Measurements from ENCODE around the gene PBX4. TPM values are rescaled to one million over a fixed set of nuclear protein-coding genes. Genes with fewer than 3 reads are reported as not detected.

The PBX4 gene, protein sequence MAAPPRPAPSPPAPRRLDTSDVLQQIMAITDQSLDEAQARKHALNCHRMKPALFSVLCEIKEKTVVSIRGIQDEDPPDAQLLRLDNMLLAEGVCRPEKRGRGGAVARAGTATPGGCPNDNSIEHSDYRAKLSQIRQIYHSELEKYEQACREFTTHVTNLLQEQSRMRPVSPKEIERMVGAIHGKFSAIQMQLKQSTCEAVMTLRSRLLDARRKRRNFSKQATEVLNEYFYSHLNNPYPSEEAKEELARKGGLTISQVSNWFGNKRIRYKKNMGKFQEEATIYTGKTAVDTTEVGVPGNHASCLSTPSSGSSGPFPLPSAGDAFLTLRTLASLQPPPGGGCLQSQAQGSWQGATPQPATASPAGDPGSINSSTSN
- not detected in 2 replicates for total RNA-seq

DNA sequence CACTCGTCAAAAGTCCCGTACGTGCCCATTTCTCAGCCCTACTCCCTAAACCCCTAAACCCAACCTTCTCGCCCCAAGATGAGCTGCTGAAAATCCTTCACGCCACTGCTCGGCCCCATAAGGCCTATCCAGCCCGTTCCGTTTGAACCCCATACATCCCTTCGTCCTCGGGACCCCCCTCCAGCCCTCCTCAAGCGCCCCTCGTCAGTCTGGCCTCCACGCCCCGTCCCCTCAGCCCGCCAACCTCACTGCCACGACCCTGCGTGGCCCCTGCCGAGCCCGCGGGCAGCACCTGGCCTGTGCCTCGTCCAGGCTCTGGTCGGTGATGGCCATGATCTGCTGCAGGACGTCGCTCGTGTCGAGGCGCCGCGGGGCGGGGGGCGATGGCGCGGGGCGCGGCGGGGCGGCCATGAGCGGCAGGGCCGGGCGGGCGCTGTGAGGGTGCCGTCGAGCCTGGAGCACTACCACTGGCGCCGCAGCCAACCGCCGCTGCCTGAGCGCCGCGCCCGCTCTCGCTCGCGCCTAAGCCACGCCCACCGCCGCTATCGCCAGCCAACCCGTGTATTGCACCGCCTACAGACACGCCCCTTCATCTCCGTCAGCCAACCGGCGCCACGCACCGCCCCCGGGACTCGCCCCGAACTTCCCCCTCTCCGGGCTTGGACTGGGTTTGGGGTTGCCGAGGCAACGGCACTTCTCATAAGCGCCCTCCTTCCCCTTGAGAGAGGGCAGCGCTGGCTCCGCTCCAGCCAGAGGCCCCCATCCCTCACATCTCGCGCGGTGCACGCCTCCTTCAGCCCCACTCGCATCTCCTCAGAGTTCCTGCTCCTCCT, at the start of gene PBX4:
TSS of gene PBX4 (minus strand) at position 469 of the 833 bp plus-strand sequence. CDS start at position 411, 58 bp downstream.

DNA sequence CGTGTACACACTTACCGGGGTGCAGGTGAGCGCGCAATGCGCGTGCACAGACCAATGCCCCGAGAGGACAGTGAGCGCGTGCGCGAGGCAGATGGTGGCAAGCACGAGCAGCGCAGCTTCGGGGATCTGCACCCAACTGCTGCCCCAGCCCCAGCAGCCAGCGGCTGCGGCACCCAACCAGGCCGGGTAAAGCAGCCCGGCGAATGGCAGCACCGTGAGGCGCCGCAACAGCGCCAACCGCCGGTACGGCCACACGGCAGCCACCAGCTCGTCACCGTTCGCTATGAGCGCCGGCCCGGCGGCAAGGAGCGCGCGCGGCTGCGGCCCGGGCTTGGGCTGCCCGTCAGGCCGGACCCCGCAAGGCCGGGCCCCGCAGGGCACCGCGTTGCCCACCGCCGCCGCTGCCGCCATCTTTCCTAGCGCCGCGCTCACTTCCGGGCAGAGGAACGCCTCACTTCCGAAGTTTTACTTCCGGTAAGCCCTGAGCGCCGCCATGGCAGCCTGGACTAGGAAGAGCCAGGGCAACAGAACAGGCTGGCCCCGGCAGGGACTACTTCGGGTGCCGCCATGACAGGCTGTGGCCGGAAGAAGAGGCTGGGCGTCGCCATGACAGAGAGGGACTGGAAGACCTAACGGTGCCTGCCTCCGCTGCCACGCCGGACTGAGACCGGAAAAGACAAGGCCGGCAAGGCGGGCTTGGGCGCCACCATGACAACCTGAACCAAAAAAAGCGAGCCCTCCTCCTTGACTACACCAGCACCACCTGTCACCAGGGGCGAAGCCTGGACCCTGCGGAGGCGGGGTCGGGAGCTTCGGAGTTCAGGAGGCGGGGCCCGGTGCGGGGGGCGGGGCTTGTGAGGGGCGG, 45.0 kb upstream of the PBX4 start, which contains the start of gene ATP13A1:
TSS of gene ATP13A1 (minus strand) at position 421 of the 865 bp plus-strand sequence. CDS start at position 411, 10 bp downstream.

DNA sequence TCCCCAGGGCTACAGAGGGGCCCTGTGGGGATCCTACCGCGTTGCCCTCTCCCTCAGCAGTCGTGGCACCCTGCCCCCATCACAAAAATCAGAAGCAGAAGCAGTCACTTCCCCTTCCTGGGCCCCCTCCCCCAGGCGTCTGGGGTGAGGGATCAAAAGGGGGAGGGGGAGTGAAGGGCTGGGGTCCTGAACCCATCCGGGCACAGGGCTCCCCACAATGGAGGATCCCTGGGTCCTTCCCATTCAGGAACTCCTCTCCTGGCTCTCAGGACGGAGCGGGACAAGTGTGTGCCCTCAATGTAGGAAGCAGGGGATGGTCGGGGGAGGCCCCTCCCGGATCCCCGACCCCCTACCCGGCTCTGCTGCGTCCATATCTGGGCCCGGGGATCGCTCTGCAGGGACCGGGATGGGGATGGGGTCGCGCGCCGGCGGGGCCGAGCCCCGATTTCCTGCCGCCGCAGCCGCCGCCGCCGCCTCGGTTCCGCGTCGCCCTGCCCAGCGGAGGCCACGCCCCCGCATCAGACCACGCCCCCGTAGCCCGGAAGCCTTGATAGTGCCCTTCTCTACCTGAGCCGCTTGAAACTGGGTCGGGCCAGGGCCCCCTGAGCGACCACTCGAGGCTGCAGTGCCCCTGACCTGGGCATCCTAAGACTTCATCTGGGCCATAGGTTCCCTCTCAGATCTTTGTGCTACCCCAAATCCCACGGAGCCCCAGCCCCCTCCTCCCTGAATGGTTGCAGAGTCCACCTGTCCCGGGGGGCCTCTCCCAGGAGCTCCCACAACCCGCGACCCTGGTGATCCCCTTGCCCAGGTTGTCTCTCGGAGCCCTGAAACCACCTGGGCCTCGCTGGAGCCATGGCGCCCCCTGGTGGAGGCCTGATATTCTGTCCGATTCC, 24.9 kb upstream of the PBX4 start, which contains the start of gene GMIP:
TSS of gene GMIP (minus strand) at position 500 of the 896 bp plus-strand sequence. CDS start at position 372, 128 bp downstream.

DNA sequence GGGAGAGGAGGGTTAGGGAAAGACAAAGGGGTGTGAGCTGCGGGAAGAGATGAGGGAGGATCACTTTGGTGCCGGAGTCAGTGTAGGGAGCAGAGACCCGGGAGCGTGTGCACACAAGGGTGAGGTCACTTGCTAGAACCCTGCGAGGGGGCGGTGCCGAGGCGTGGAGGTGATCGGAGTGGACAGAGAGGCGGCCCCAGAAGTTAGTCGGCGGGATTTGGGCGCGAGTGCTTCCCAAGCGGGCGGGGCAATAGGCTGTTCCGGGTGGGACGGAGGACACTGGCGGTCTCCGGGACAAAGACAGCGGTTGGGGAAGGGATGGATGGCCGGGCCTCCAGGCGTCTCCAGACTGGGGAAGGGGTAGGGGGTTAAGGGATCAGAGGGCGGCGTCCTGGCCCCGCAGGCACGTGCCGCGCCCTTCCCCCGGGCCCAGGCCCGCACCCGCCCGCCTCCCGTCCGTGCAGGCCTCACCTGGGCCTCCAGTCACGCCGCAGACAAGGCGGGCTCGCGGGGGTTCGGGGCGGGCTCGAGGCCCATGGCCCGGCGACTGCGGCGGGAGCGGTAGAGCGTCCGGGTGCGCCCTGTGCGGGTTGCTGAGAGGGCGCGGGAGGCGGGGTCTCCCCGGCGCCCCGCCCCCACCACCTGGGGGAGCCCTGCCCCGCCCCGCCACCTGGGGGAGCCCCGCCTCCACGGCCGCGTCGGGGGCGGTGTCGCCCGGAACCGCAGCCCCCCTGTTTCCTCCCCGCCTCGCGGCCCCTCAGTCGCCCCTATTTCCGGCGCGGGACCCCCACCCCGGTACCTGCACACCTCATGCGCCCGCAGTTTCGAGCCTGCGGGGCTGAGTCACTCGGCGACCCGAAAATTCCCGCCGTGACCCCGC, 9.4 kb upstream of the PBX4 start, which contains the start of gene LPAR2:
TSS of gene LPAR2 (minus strand) at position 600 of the 880 bp plus-strand sequence. CDS start 945 bp downstream, outside the sequence.

DNA sequence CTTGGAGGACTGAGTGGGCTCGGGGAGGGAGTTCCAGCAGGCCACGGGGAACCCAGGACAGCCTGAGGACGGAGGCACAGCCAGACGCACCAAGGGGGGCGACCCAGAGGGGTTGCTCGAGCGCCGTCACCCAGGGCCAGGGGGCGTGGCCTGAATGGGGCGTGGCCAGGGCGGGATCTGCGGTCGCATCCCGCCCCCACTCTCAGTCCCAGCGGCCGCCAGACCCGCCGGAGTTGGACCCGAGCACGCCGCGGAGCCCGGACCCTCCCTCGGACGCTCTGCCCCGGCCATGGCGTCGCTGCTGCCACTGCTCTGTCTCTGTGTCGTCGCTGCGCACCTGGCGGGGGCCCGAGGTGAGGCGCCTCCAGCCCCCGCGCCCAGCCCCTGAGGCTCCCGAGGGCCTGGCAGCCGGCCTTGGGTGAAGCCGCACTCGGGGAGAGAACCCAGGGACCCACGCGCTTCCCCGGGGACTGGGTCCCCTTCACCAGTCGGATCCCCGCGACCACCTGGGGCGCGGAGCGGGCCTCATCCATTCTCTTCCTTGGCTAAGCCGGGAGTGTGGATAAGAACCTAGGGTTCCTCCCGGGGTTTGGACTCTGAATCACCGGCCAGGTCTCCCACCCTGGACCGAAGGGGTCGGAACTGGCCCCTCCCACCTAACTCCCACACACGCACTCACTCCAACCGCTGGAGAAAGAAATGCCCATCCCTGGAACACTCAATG, 80.3 kb downstream of the PBX4 start, which contains the start of gene CILP2:
TSS of gene CILP2 (plus strand) at position 205 of the 724 bp plus-strand sequence. CDS start at position 290, 85 bp downstream.

DNA sequence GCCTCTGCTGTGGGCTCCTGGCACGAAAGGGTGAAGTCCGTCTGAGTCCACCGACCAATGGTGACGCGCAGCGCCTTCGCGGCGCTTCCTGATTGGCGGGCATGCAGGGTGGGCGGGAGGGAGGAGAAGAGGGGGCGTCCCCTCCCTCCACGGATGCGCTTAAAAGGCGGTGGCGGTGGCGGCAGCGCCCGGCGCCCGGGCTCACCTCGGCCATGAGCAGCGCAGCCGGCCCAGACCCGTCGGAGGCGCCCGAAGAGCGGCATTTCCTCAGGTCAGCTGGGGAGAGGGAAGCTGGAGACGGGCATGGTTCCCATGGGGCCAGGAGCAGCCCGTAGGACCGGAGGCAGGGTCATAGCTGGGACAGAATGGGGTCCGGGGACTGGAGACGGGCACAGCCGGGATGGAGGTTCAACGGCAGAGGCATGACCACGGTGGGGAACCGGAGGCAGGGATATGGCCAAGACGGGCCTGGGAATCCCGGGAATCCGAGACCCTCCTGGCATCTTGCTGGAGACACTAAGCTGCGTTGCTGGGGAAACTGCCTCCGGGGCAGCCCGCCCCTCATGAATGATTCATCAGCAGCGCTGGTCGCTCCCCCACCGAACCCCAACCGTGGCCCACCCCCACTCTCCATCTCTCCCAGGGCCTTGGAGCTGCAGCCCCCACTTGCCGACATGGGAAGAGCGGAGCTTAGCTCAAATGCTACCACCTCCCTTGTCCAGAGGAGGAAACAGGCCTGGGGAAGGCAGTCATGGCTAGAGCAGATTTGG, 89.6 kb downstream of the PBX4 start, which contains the start of gene YJEFN3:
TSS of gene YJEFN3 (plus strand) at position 191 of the 770 bp plus-strand sequence. CDS start at position 213, 22 bp downstream.

DNA sequence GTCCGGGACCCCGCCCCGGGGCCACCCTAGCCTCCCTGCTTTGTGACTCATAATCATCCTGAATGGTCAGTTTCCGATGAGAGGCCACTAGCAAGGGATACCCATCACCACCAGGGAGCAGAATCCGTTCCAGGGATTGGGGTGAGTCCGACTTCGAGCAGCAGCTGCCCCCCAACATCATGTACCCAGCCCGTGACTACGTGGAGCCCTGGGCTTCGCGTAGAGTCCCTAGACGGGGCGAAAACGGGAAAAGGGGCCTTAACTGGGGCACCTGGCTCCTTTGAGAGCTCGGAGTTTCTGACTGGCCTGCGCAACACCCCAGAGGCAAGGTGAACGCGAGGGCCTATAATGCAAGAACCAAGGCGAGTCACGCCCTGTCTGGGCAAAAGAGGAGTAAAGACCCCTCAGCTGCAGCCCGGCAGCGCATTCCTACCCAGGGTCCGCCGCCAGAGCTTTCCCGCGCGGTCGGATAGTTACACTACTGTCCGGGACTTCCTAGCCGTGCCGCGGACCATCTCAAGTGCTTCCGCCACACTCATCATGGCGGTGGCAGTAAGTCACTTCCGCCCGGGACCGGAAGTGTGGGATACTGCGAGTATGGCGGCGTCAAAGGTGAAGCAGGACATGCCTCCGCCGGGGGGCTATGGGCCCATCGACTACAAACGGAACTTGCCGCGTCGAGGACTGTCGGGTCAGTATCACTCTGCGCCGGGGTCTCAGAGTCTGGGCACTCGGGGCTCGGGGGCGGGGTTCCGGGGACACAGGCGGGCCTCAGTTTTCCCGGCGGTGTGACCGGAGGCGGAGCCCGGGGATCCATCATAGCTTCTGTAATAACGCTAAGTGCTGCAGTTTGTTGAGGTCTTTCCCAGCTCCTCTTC, 102.6 kb downstream of the PBX4 start, which contains the start of gene NDUFA13:
TSS of gene NDUFA13 (plus strand) at position 584 of the 878 bp plus-strand sequence. CDS start at position 598, 14 bp downstream.

DNA sequence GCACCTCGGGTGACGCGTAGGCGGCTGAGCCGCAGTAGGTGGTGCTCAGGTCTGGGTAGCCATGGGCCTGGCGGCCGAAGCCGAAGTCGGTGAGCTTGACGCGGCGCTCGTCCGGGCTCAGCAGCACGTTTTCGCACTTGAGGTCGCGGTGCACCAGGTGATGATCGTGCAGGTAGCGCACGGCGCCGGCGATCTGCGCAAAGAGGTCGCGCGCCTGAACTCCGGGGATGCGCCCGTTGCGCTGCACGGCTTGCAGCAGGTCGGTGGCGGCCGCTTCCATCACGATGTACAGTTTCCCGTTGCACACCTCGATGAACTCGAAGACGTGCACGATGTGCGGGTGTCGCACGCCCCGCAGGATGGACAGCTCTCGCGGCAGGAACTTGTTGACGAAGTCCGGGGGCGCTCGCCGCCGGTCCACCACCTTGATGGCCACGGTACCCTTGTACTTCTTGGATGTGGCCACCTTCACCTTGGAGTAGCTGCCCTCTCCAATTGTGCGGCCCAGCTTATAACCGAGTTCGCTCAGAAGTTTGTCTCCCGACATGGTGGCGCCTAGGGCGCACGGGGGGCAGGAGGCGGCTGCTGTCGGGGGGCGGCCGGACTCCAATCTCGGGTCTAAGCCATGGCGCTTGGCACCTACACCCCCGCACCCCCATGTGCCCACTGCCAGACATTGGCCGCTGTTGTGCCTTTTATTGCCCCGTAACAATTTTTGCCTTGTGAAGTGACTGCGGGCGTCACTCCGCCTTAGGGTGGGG, 103.4 kb downstream of the PBX4 start, which contains the start of gene TSSK6:
TSS of gene TSSK6 (minus strand) at position 668 of the 761 bp plus-strand sequence. CDS start at position 547, 121 bp downstream.

Other genes with a start within 250 kb of the PBX4 start
- 46.8 and 51.0 TPM in 2 replicates for gene GATAD2A, start 213.0 kb downstream of the PBX4 start, total RNA-seq
- 0.32 and 0.76 TPM in 2 replicates for gene TSSK6, start 103.1 kb downstream of the PBX4 start, total RNA-seq
- 50.8 and 253 TPM in 2 replicates for gene NDUFA13, start 102.5 kb downstream of the PBX4 start, total RNA-seq
- under 0.01 and 1.2 TPM in 2 replicates for gene YJEFN3, start 89.8 kb downstream of the PBX4 start, total RNA-seq
- gene CILP2, start 80.4 kb downstream of the PBX4 start, total RNA-seq: not detected in 2 replicates
- 0.30 and 0.32 TPM in 2 replicates for gene LPAR2, start 9.5 kb upstream of the PBX4 start, total RNA-seq
- 4.3 and 10.7 TPM in 2 replicates for gene GMIP, start 25.0 kb upstream of the PBX4 start, total RNA-seq
- gene ATP13A1, start 45.0 kb upstream of the PBX4 start, total RNA-seq: 21.6 and 49.7 TPM in 2 replicates
- gene ZNF101, start 50.2 kb upstream of the PBX4 start, total RNA-seq: 8.1 and 13.4 TPM in 2 replicates
- 4.9 and 5.3 TPM in 2 replicates for gene ZNF14, start 114.4 kb upstream of the PBX4 start, total RNA-seq
- 1.3 and 4.4 TPM in 2 replicates for gene ZNF506, start 203.1 kb upstream of the PBX4 start, total RNA-seq
- 2.9 and 7.4 TPM in 2 replicates for gene ZNF253, start 247.2 kb upstream of the PBX4 start, total RNA-seq